Natural killer cell treated with Interleukin-12 subunit alpha and Interleukin-12 subunit beta and Interleukin-15 and Interleukin-18, amount 100 ng/mL, for 72 hours (primary cell): ENCODE measurements around the gene PCDHB13. TPM values are rescaled to one million over a fixed set of nuclear protein-coding genes. Genes with fewer than 3 reads are reported as not detected.
"Not testable (repeated sequence)": the region's sequence is repeated elsewhere in the genome, so short reads cannot be mapped to it uniquely, and the experiment has no call there.

Experiments
- ATAC-seq, 2 donors: fragments of 150-1000 bp; cut with Tn5 transposase in 1 of 2; sonication (Bioruptor Pico), chemical (Tn5 transposase) in 1 of 2; 2 replicates each; pipeline ENCODE4 v1.10.0; 2021
- DNase-seq: peaks from one replicate; pipeline ENCODE4 v3.0.0; 2022; ENCODE audit warnings: low spot score
- H3K27ac Mint-ChIP-seq, 2 donors: 1 replicate in 1 of 2; 2 replicates in 1 of 2; pipeline ENCODE4 v1.8.0; 2022; ENCODE audit warnings: mixed read lengths in 2 of 2, mild to moderate bottlenecking in 1 of 2, moderate library complexity in 1 of 2
- H3K27me3 Mint-ChIP-seq, 2 donors: 1 replicate in 1 of 2; 2 replicates in 1 of 2; pipeline ENCODE4 v1.8.0; 2022; ENCODE audit warnings: mixed read lengths in 2 of 2
- H3K36me3 Mint-ChIP-seq: one replicate; pipeline ENCODE4 v1.8.0; 2022; ENCODE audit warnings: mixed read lengths
- H3K4me1 Mint-ChIP-seq, 2 donors: 1 replicate in 1 of 2; 2 replicates in 1 of 2; pipeline ENCODE4 v1.8.0; 2022; ENCODE audit warnings: low read depth in 2 of 2, mixed read lengths in 2 of 2, mild to moderate bottlenecking in 1 of 2
- H3K4me3 Mint-ChIP-seq: one replicate; pipeline ENCODE4 v1.8.0; 2022; ENCODE audit warnings: mixed read lengths
- H3K9me3 Mint-ChIP-seq: 2 replicates; pipeline ENCODE4 v1.8.0; 2022; ENCODE audit warnings: mixed read lengths
- total RNA-seq, 2 donors: library from RNA; stranded (reverse); gene quantifications; one replicate each; pipeline ENCODE4 v1.2.3, GENCODE V29; 2022

PCDHB13 gene
- total RNA-seq = under 1 TPM in 1 of 2 donors, not detected in 1; 0.10 TPM

DNA sequence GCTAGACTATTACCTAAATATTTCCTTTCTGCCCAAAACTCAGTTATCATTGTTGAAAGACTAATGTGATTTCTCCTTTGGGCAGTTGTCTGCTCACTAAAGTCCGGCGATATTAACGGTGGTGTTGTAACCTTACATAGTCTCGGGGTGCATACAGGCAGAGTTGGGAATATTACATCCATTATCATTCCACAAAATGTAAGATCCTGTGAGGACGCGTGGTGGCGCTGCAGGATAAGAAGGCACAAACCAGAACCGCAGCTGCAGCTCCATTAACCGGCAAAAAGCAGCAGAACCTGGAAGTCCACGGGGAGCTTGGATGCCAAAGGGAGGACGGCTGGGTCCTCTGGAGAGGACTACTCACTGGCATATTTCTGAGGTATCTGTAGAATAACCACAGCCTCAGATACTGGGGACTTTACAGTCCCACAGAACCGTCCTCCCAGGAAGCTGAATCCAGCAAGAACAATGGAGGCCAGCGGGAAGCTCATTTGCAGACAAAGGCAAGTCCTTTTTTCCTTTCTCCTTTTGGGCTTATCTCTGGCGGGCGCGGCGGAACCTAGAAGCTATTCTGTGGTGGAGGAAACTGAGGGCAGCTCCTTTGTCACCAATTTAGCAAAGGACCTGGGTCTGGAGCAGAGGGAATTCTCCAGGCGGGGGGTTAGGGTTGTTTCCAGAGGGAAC, at the start of gene PCDHB13:
Gene PCDHB13 (plus strand): TSS at position 264 of the 684 bp plus-strand sequence. CDS start 205 bp downstream, at position 469.
- not testable (repeated sequence) for H3K4me3 Mint-ChIP-seq, H3K9me3 Mint-ChIP-seq, H3K27ac Mint-ChIP-seq, H3K4me1 Mint-ChIP-seq, DNase-seq, ATAC-seq
- Mint-ChIP-seq H3K27me3 (peaks cover 15 to 26% of the 10 kb centered on the region in 2 donors), H3K36me3 (peaks cover 11% of the 10 kb centered on the region)

DNA sequence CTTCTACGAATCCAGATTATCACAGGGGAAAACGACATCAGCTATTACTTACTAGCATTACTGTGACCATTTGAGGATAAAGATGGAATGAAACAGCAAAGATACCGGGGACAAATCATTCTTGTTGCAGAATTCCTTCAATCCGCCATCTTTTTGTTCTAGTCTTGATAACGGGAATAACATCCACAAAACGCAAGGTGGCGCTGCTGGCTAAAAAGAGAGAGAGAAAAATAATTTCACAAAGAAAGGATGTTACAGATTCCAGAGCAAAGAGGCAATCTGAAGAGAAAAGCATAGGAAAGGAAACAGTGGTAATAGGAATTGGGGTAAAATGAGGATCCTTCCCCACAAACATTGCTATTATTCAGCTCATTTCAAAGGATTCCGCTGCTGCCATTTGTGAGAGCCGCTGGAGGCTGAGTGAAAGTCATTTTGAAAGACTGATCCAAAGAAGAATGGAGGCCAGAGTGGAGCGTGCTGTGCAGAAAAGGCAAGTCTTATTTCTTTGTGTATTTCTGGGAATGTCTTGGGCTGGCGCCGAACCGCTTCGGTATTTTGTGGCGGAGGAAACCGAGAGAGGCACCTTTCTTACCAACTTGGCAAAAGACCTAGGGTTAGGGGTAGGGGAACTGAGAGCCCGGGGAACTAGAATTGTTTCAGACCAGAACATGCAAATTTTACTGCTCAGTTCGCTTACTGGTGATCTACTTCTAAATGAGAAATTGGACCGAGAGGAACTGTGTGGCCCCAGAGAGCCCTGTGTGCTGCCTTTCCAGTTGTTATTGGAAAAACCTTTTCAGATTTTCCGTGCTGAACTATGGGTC, 41.1 kb upstream of the PCDHB13 start, which contains the start of gene PCDHB7:
Gene PCDHB7 (plus strand): TSS at position 264 of the 824 bp plus-strand sequence. CDS start 192 bp downstream, at position 456.
- no peak for ATAC-seq
- H3K27me3 Mint-ChIP-seq = peaks cover 11 to 35% of the 10 kb centered on the region in 2 donors

DNA sequence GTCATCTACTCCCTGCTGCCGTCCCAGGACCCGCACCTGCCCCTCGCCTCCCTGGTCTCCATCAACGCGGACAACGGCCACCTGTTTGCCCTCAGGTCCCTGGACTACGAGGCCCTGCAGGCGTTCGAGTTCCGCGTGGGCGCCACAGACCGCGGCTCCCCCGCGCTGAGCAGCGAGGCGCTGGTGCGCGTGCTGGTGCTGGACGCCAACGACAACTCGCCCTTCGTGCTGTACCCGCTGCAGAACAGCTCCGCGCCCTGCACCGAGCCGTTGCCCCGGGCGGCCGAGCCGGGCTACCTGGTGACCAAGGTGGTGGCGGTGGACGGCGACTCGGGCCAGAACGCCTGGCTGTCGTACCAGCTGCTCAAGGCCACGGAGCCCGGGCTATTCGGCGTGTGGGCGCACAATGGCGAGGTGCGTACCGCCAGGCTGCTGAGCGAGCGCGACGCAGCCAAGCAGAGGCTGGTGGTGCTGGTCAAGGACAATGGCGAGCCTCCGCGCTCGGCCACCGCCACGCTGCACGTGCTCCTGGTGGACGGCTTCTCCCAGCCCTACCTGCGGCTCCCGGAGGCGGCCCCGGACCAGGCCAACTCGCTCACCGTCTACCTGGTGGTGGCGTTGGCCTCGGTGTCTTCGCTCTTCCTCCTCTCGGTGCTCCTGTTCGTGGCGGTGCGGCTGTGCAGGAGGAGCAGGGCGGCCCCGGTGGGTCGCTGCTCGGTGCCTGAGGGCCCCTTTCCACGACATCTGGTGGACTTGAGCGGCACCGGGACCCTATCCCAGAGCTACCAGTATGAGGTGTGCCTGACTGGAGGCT, 39.2 kb upstream of the PCDHB13 start:
- DNase-seq, H3K9me3 Mint-ChIP-seq, H3K36me3 Mint-ChIP-seq, H3K4me3 Mint-ChIP-seq, H3K4me1 Mint-ChIP-seq, H3K27ac Mint-ChIP-seq, ATAC-seq: not testable (repeated sequence)
- peaks cover 6 to 22% of the 10 kb centered on the region in 2 donors for H3K27me3 Mint-ChIP-seq

More for the DNA sequence above, 41.1 kb upstream of the PCDHB13 start, which contains the start of gene PCDHB7:
- no peak for DNase-seq
- no peak within 1 kb of the TSS for H3K27ac Mint-ChIP-seq
- peaks cover 11% of the 10 kb centered on the region for H3K36me3 Mint-ChIP-seq
- no peaks in the 10 kb centered on the region for H3K4me1 Mint-ChIP-seq
- H3K9me3 Mint-ChIP-seq = peaks cover 8% of the 10 kb centered on the region
- H3K4me3 Mint-ChIP-seq = no peak within 1 kb of the TSS

DNA sequence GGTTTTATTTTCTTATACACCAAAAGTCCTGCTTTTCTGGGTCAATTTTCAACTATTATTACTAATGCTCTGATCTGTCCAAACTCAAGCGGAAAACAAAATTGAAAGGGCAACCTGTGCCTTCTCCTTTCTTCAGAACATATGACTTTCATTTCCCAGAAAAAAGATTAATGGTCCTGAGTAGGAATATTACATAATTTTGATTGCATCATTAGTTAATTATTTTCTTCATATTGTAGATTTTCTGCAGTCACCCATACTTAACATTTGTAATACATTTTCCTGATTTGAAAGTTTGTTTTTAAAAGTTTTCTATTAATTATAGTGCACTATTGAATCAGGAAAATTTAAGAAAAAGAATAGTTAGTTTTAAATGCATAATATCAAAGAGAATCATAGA, 37.8 kb upstream of the PCDHB13 start:
- DNase-seq (no peak), ATAC-seq (no peak)
- Mint-ChIP-seq H3K27me3 (peaks cover 6 to 9% of the 10 kb centered on the region in 2 donors), H3K4me3 (no peak overlapping the region), H3K4me1 (no peaks in the 10 kb centered on the region), H3K36me3 (peaks cover 6% of the 10 kb centered on the region), H3K27ac (no peak overlapping the region), H3K9me3 (no peaks in the 10 kb centered on the region)

DNA sequence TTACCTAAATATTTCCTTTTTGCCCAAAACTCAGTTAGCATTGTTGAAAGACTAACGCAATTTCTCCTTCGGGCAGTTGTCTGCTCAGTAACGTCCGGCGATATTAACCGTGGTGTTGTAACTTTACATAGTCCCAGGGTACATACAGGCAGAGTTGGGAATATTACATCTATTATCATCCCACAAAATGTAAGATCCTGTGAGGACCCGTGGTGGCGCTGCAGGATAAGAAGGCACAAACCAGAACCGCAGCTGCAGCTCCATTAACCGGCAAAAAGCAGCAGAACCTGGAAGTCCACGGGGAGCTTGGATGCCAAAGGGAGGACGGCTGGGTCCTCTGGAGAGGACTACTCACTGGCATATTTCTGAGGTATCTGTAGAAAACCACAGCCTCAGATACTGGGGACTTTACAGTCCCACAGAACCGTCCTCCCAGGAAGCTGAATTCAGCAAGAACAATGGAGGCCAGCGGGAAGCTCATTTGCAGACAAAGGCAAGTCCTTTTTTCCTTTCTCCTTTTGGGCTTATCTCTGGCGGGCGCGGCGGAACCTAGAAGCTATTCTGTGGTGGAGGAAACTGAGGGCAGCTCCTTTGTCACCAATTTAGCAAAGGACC, 36.0 kb upstream of the PCDHB13 start, which contains the start of gene PCDHB8:
Gene PCDHB8 (plus strand): TSS at position 214 of the 615 bp plus-strand sequence. CDS start 245 bp downstream, at position 459.
- not testable (repeated sequence) for H3K4me1 Mint-ChIP-seq, H3K36me3 Mint-ChIP-seq, H3K4me3 Mint-ChIP-seq, H3K9me3 Mint-ChIP-seq, DNase-seq, ATAC-seq, H3K27ac Mint-ChIP-seq
- H3K27me3 Mint-ChIP-seq = peaks cover 10 to 11% of the 10 kb centered on the region in 2 donors

DNA sequence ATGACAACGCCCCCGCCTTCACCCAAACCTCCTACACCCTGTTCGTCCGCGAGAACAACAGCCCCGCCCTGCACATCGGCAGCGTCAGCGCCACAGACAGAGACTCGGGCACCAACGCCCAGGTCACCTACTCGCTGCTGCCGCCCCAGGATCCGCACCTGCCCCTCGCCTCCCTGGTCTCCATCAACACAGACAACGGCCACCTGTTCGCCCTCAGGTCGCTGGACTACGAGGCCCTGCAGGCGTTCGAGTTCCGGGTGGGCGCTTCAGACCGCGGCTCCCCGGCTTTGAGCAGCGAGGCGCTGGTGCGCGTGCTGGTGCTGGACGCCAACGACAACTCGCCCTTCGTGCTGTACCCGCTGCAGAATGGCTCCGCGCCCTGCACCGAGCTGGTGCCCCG, 34.3 kb upstream of the PCDHB13 start:
- peaks cover 9 to 11% of the 10 kb centered on the region in 2 donors for H3K27me3 Mint-ChIP-seq
- H3K9me3 Mint-ChIP-seq, H3K4me1 Mint-ChIP-seq, DNase-seq, H3K4me3 Mint-ChIP-seq, H3K27ac Mint-ChIP-seq, ATAC-seq, H3K36me3 Mint-ChIP-seq: not testable (repeated sequence)

DNA sequence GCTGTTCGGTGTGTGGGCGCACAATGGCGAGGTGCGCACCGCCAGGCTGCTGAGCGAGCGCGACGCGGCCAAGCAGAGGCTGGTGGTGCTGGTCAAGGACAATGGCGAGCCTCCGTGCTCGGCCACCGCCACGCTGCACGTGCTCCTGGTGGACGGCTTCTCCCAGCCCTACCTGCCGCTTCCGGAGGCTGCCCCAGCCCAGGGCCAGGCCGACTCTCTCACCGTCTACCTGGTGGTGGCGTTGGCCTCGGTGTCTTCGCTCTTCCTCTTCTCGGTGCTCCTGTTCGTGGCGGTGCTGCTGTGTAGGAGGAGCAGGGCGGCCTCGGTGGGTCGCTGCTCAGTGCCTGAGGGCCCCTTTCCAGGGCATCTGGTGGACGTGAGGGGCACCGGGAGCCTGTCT, 33.8 kb upstream of the PCDHB13 start:
- ATAC-seq, H3K9me3 Mint-ChIP-seq, H3K36me3 Mint-ChIP-seq, H3K4me3 Mint-ChIP-seq, H3K4me1 Mint-ChIP-seq, DNase-seq, H3K27ac Mint-ChIP-seq: not testable (repeated sequence)
- peaks cover 13 to 15% of the 10 kb centered on the region in 2 donors for H3K27me3 Mint-ChIP-seq

DNA sequence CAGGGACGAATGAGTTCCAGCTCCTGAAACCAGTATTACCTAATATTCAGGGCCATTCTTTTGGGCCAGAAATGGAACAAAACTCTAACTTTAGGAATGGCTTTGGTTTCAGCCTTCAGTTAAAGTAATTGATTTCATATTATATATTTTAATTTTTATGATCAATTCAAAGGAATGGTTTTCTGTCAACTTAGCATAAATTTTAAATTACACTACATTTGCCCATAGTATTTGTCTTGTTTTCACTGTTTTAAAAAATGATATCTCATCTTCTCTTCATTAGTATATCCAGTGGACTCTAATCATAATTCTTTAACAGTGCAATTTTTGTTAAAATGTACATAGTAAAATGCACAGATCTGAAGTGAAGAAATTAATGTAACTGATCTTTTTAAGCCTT, 33.4 kb upstream of the PCDHB13 start:
- H3K27ac Mint-ChIP-seq = no peak overlapping the region
- no peak for DNase-seq
- no peak for ATAC-seq
- H3K27me3 Mint-ChIP-seq = peaks cover 16% of the 10 kb centered on the region in 2 donors
- H3K4me3 Mint-ChIP-seq = no peak overlapping the region
- peaks cover 0 to 3% of the 10 kb centered on the region in 2 donors for H3K4me1 Mint-ChIP-seq
- H3K36me3 Mint-ChIP-seq = peaks cover 12% of the 10 kb centered on the region
- peaks cover 3% of the 10 kb centered on the region for H3K9me3 Mint-ChIP-seq

DNA sequence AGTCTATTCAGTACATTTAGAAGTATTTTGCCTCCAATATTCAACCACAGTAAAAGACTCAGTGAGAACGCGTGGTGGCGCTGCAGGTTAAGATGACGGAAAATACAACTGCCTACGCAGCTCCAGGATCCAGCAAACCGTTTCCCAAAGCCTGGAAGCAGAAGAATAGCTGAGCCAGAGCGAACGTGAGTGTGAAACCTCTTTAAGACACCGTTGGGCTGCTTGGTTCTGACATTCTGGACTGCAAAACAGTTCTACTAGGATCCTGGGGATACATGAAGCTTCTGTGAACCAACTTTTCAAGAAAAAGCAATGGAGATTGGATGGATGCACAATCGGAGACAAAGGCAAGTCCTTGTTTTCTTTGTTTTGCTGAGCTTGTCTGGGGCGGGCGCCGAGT, 31.5 kb upstream of the PCDHB13 start, which contains the start of gene PCDHB16:
Gene PCDHB16 (plus strand): TSS at position 140 of the 400 bp plus-strand sequence. CDS start 173 bp downstream, at position 313.
- H3K27ac Mint-ChIP-seq = no peak within 1 kb of the TSS
- H3K4me1 Mint-ChIP-seq = peaks cover 3 to 6% of the 10 kb centered on the region in 2 donors
- ATAC-seq = no peak
- peaks cover 3% of the 10 kb centered on the region for H3K9me3 Mint-ChIP-seq
- DNase-seq = no peak
- peaks cover 20% of the 10 kb centered on the region for H3K36me3 Mint-ChIP-seq
- peaks cover 16 to 30% of the 10 kb centered on the region in 2 donors for H3K27me3 Mint-ChIP-seq
- H3K4me3 Mint-ChIP-seq = no peak within 1 kb of the TSS

DNA sequence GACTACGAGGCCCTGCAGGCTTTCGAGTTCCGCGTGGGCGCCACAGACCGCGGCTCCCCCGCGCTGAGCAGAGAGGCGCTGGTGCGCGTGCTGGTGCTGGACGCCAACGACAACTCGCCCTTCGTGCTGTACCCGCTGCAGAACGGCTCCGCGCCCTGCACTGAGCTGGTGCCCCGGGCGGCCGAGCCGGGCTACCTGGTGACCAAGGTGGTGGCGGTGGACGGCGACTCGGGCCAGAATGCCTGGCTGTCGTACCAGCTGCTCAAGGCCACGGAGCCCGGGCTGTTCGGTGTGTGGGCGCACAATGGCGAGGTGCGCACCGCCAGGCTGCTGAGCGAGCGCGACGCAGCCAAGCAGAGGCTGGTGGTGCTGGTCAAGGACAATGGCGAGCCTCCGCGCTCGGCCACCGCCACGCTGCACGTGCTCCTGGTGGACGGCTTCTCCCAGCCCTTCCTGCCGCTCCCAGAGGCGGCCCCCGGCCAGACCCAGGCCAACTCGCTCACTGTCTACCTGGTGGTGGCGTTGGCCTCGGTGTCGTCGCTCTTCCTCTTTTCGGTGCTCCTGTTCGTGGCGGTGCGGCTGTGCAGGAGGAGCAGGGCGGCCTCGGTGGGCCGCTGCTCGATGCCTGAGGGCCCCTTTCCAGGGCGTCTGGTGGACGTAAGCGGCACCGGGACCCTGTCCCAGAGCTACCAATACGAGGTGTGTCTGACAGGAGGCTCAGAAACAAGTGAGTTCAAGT, 29.4 kb upstream of the PCDHB13 start:
- not testable (repeated sequence) for H3K9me3 Mint-ChIP-seq, ATAC-seq, H3K4me1 Mint-ChIP-seq, H3K4me3 Mint-ChIP-seq, DNase-seq, H3K27ac Mint-ChIP-seq
- Mint-ChIP-seq H3K27me3 (peaks cover 22 to 43% of the 10 kb centered on the region in 2 donors), H3K36me3 (peaks cover 31% of the 10 kb centered on the region)

DNA sequence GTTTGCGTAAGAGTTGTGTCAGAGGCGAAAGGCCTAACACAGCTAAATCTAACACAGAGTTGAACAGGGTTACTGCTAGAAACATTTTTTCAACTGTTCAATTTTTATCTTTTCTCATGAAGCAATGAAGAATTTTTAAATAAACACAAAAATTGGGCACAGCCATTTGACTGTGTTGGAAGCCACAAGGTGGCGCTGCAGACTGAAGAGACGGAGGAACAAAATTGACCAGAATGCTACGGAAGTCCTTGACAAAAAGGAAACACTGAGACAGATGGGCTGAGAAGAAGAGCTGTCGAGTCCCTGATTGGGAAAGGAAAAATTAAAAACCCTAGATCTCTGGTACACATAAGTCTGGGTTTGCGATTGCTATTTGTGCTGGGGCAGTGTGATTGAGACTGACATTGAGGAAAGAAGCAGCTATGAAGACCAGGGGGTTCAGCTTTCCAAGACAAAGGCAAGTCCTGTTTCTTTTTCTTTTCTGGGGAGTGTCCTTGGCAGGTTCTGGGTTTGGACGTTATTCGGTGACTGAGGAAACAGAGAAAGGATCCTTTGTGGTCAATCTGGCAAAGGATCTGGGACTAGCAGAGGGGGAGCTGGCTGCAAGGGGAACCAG, 26.7 kb upstream of the PCDHB13 start, which contains the start of gene PCDHB9:
Gene PCDHB9 (plus strand): TSS at position 265 of the 616 bp plus-strand sequence. CDS start 158 bp downstream, at position 423.
- H3K4me1 Mint-ChIP-seq = peaks cover 5 to 6% of the 10 kb centered on the region in 2 donors
- peaks cover 31% of the 10 kb centered on the region for H3K36me3 Mint-ChIP-seq
- no peak within 1 kb of the TSS for H3K27ac Mint-ChIP-seq
- no peak for ATAC-seq
- H3K4me3 Mint-ChIP-seq = peak within 1 kb of the TSS; percentile 44
- H3K27me3 Mint-ChIP-seq = peaks cover 24 to 42% of the 10 kb centered on the region in 2 donors
- no peak for DNase-seq
- H3K9me3 Mint-ChIP-seq = peaks cover 6% of the 10 kb centered on the region

DNA sequence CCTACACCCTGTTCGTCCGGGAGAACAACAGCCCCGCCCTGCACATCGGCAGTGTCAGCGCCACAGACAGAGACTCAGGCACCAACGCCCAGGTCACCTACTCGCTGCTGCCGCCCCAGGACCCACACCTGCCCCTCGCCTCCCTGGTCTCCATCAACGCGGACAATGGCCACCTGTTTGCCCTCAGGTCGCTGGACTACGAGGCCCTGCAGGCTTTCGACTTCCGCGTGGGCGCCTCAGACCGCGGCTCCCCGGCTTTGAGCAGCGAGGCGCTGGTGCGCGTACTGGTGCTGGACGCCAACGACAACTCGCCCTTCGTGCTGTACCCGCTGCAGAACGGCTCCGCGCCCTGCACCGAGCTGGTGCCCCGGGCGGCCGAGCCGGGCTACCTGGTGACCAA, 25.0 kb upstream of the PCDHB13 start:
- ATAC-seq, H3K4me1 Mint-ChIP-seq, H3K9me3 Mint-ChIP-seq, DNase-seq, H3K4me3 Mint-ChIP-seq, H3K27ac Mint-ChIP-seq: not testable (repeated sequence)
- H3K36me3 Mint-ChIP-seq = peaks cover 26% of the 10 kb centered on the region
- peaks cover 20 to 44% of the 10 kb centered on the region in 2 donors for H3K27me3 Mint-ChIP-seq
